ENCODE results near the gene UXS1.

The UXS1 gene

GRCh38 chr2:106208874-106209273, 14.8 kb upstream of the UXS1 start:
- Histone ChIP-seq H3K79me2 (ENCODE audit: insufficient read depth, low read length) (no peaks in the 10 kb centered on the region), H3K9ac (ENCODE audit: low read length) (no peak overlapping the region), H2AFZ (ENCODE audit: low read length) (no peak overlapping the region), H3K4me3 (ENCODE audit: low read depth, low read length, poor library complexity, severe bottlenecking) (no peak overlapping the region), H3K9me2 (ENCODE audit: low read depth, low read length) (no peaks in the 10 kb centered on the region), H3K4me2 (ENCODE audit: low read length) (no peak overlapping the region), H3K27me3 (ENCODE audit: insufficient read depth, low read length) (no peaks in the 10 kb centered on the region; the same call in 1 of the 2 replicates), H3K27ac (ENCODE audit: low read depth, low read length, poor library complexity, severe bottlenecking) (no peak overlapping the region), H3K4me1 (ENCODE audit: insufficient read depth, low read length, severe bottlenecking) (no peaks in the 10 kb centered on the region), H4K20me1 (ENCODE audit: insufficient read depth, low read length) (no peaks in the 10 kb centered on the region), H3F3A (ENCODE audit: insufficient read depth, low read length) (no peaks in the 10 kb centered on the region), H3K9me3 (ENCODE audit: low read length) (0 out of 2 replicates have a peak, but pooled peaks cover 3% of the 10 kb centered on the region), H3K36me3 (ENCODE audit: insufficient read depth, low read length) (no peaks in the 10 kb centered on the region)
- no peak for TF ChIP-seq CTCF (IDR thresholded peaks at IDR 0.05; ENCODE audit: low read length)
- no peak for TF ChIP-seq EZH2 (IDR thresholded peaks at IDR 0.05; ENCODE audit: borderline replicate concordance, low read length)

DNA sequence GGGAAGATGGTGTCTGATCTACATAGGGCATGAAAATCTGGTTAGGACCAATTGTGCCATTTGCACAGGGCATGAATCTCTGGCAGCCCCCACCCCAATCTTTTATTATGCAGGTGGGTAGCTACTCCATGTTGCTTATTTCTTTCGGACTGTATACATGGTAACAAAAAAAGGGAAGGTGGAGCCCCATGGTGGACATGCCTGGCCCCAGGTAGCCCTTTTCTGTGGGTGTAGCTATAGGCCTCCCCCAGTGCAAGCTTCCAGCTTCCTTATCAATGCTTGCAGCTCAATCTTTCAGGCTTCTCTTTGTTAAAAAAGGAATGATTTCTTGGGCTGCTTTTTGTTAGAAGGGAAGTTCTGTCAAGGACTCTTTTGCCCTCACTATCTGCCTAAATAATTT, 14.3 kb upstream of the UXS1 start:
- H3K9ac ChIP-seq (ENCODE audit: low read length) = no peak overlapping the region
- H3F3A ChIP-seq (ENCODE audit: insufficient read depth, low read length) = no peaks in the 10 kb centered on the region
- TF ChIP-seq CTCF (IDR thresholded peaks at IDR 0.05; ENCODE audit: low read length) = no peak
- TF ChIP-seq EZH2 (IDR thresholded peaks at IDR 0.05; ENCODE audit: borderline replicate concordance, low read length) = no peak
- H3K27me3 ChIP-seq (ENCODE audit: insufficient read depth, low read length) = no peaks in the 10 kb centered on the region; the same call in 1 of the 2 replicates
- H3K9me2 ChIP-seq (ENCODE audit: low read depth, low read length) = no peaks in the 10 kb centered on the region
- no peaks in the 10 kb centered on the region for H3K79me2 ChIP-seq (ENCODE audit: insufficient read depth, low read length)
- H3K36me3 ChIP-seq (ENCODE audit: insufficient read depth, low read length) = no peaks in the 10 kb centered on the region
- no peak overlapping the region for H3K4me3 ChIP-seq (ENCODE audit: low read depth, low read length, poor library complexity, severe bottlenecking)
- H3K4me2 ChIP-seq (ENCODE audit: low read length) = no peak overlapping the region
- H4K20me1 ChIP-seq (ENCODE audit: insufficient read depth, low read length) = no peaks in the 10 kb centered on the region
- H3K27ac ChIP-seq (ENCODE audit: low read depth, low read length, poor library complexity, severe bottlenecking) = no peak overlapping the region
- H2AFZ ChIP-seq (ENCODE audit: low read length) = no peak overlapping the region
- H3K4me1 ChIP-seq (ENCODE audit: insufficient read depth, low read length, severe bottlenecking) = no peaks in the 10 kb centered on the region
- H3K9me3 ChIP-seq (ENCODE audit: low read length) = 0 out of 2 replicates have a peak, but pooled peaks cover 3% of the 10 kb centered on the region

GRCh38 chr2:106207246-106207645, 13.1 kb upstream of the UXS1 start:
- H3K4me1 ChIP-seq (ENCODE audit: insufficient read depth, low read length, severe bottlenecking) = no peaks in the 10 kb centered on the region
- H3K36me3 ChIP-seq (ENCODE audit: insufficient read depth, low read length) = no peaks in the 10 kb centered on the region
- no peak overlapping the region for H3K27ac ChIP-seq (ENCODE audit: low read depth, low read length, poor library complexity, severe bottlenecking)
- no peaks in the 10 kb centered on the region for H3F3A ChIP-seq (ENCODE audit: insufficient read depth, low read length)
- TF ChIP-seq CTCF (IDR thresholded peaks at IDR 0.05; ENCODE audit: low read length) (no peak), EZH2 (IDR thresholded peaks at IDR 0.05; ENCODE audit: borderline replicate concordance, low read length) (no peak)
- H3K79me2 ChIP-seq (ENCODE audit: insufficient read depth, low read length) = no peaks in the 10 kb centered on the region
- no peak overlapping the region for H3K9ac ChIP-seq (ENCODE audit: low read length)
- no peaks in the 10 kb centered on the region for H4K20me1 ChIP-seq (ENCODE audit: insufficient read depth, low read length)
- no peak overlapping the region for H2AFZ ChIP-seq (ENCODE audit: low read length)
- 0 out of 2 replicates have a peak, but pooled peaks cover 3% of the 10 kb centered on the region for H3K9me3 ChIP-seq (ENCODE audit: low read length)
- H3K9me2 ChIP-seq (ENCODE audit: low read depth, low read length) = no peaks in the 10 kb centered on the region
- H3K4me2 ChIP-seq (ENCODE audit: low read length) = no peak overlapping the region
- H3K27me3 ChIP-seq (ENCODE audit: insufficient read depth, low read length) = no peaks in the 10 kb centered on the region; the same call in 1 of the 2 replicates
- no peak overlapping the region for H3K4me3 ChIP-seq (ENCODE audit: low read depth, low read length, poor library complexity, severe bottlenecking)

All from OCI-LY1 (cell line).